ENCODE measurements around the gene C7orf25. TPM values are rescaled to one million over a fixed set of nuclear protein-coding genes. Genes with fewer than 3 reads are reported as not detected.

Gene C7orf25
- total RNA-seq, 1 experiment from 2014 or later: 5.5 TPM

- no peak for ATAC-seq
- Mint-ChIP-seq H3K4me3 (peak overlapping the region; percentile 100), H3K4me1 (peaks cover 12% of the 10 kb centered on the region), H3K36me3 (peaks cover 31% of the 10 kb centered on the region), H3K9me3 (no peaks in the 10 kb centered on the region), H3K27me3 (ENCODE audit: low read depth) (no peaks in the 10 kb centered on the region), H3K27ac (no peak overlapping the region; the same call in 1 of the 2 replicates)
- no peak for DNase-seq (ENCODE audit: low spot score)
- TF ChIP-seq USF2 (CRISPR knock-in tag; IDR thresholded peaks at IDR 0.05) (no peak), NR2C2 (CRISPR knock-in tag; IDR thresholded peaks at IDR 0.05) (no peak), ZNF219 (CRISPR knock-in tag; IDR thresholded peaks at IDR 0.05; ENCODE audit: borderline replicate concordance) (no peak), SMAD3 (CRISPR knock-in tag; IDR thresholded peaks at IDR 0.05; ENCODE audit: borderline replicate concordance) (no peak), CREB1 (CRISPR knock-in tag; IDR thresholded peaks at IDR 0.05) (no peak), IRF2 (CRISPR knock-in tag; IDR thresholded peaks at IDR 0.05; ENCODE audit: borderline replicate concordance, low read depth) (no peak), NFE2L1 (CRISPR knock-in tag; IDR thresholded peaks at IDR 0.05) (no peak), ZNF121 (CRISPR knock-in tag; IDR thresholded peaks at IDR 0.05) (no peak), JAZF1 (CRISPR knock-in tag; IDR thresholded peaks at IDR 0.05) (no peak), ZNF416 (CRISPR knock-in tag; IDR thresholded peaks at IDR 0.05) (no peak), NR1H2 (CRISPR knock-in tag; IDR thresholded peaks at IDR 0.05) (no peak)
- TF ChIP-seq, protein P1, sequence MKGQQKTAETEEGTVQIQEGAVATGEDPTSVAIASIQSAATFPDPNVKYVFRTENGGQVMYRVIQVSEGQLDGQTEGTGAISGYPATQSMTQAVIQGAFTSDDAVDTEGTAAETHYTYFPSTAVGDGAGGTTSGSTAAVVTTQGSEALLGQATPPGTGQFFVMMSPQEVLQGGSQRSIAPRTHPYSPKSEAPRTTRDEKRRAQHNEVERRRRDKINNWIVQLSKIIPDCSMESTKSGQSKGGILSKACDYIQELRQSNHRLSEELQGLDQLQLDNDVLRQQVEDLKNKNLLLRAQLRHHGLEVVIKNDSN (CRISPR knock-in tag; IDR thresholded peaks at IDR 0.05): no peak
- TF ChIP-seq, protein P2, sequence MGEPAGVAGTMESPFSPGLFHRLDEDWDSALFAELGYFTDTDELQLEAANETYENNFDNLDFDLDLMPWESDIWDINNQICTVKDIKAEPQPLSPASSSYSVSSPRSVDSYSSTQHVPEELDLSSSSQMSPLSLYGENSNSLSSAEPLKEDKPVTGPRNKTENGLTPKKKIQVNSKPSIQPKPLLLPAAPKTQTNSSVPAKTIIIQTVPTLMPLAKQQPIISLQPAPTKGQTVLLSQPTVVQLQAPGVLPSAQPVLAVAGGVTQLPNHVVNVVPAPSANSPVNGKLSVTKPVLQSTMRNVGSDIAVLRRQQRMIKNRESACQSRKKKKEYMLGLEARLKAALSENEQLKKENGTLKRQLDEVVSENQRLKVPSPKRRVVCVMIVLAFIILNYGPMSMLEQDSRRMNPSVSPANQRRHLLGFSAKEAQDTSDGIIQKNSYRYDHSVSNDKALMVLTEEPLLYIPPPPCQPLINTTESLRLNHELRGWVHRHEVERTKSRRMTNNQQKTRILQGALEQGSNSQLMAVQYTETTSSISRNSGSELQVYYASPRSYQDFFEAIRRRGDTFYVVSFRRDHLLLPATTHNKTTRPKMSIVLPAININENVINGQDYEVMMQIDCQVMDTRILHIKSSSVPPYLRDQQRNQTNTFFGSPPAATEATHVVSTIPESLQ (CRISPR knock-in tag; IDR thresholded peaks at IDR 0.05): no peak
- TF ChIP-seq, protein P3, sequence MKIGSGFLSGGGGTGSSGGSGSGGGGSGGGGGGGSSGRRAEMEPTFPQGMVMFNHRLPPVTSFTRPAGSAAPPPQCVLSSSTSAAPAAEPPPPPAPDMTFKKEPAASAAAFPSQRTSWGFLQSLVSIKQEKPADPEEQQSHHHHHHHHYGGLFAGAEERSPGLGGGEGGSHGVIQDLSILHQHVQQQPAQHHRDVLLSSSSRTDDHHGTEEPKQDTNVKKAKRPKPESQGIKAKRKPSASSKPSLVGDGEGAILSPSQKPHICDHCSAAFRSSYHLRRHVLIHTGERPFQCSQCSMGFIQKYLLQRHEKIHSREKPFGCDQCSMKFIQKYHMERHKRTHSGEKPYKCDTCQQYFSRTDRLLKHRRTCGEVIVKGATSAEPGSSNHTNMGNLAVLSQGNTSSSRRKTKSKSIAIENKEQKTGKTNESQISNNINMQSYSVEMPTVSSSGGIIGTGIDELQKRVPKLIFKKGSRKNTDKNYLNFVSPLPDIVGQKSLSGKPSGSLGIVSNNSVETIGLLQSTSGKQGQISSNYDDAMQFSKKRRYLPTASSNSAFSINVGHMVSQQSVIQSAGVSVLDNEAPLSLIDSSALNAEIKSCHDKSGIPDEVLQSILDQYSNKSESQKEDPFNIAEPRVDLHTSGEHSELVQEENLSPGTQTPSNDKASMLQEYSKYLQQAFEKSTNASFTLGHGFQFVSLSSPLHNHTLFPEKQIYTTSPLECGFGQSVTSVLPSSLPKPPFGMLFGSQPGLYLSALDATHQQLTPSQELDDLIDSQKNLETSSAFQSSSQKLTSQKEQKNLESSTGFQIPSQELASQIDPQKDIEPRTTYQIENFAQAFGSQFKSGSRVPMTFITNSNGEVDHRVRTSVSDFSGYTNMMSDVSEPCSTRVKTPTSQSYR (CRISPR knock-in tag; IDR thresholded peaks at IDR 0.05): no peak
- TF ChIP-seq, protein P4, sequence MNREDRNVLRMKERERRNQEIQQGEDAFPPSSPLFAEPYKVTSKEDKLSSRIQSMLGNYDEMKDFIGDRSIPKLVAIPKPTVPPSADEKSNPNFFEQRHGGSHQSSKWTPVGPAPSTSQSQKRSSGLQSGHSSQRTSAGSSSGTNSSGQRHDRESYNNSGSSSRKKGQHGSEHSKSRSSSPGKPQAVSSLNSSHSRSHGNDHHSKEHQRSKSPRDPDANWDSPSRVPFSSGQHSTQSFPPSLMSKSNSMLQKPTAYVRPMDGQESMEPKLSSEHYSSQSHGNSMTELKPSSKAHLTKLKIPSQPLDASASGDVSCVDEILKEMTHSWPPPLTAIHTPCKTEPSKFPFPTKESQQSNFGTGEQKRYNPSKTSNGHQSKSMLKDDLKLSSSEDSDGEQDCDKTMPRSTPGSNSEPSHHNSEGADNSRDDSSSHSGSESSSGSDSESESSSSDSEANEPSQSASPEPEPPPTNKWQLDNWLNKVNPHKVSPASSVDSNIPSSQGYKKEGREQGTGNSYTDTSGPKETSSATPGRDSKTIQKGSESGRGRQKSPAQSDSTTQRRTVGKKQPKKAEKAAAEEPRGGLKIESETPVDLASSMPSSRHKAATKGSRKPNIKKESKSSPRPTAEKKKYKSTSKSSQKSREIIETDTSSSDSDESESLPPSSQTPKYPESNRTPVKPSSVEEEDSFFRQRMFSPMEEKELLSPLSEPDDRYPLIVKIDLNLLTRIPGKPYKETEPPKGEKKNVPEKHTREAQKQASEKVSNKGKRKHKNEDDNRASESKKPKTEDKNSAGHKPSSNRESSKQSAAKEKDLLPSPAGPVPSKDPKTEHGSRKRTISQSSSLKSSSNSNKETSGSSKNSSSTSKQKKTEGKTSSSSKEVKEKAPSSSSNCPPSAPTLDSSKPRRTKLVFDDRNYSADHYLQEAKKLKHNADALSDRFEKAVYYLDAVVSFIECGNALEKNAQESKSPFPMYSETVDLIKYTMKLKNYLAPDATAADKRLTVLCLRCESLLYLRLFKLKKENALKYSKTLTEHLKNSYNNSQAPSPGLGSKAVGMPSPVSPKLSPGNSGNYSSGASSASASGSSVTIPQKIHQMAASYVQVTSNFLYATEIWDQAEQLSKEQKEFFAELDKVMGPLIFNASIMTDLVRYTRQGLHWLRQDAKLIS (CRISPR knock-in tag; IDR thresholded peaks at IDR 0.05; ENCODE audit: borderline replicate concordance): no peak
- TF ChIP-seq, protein P5, sequence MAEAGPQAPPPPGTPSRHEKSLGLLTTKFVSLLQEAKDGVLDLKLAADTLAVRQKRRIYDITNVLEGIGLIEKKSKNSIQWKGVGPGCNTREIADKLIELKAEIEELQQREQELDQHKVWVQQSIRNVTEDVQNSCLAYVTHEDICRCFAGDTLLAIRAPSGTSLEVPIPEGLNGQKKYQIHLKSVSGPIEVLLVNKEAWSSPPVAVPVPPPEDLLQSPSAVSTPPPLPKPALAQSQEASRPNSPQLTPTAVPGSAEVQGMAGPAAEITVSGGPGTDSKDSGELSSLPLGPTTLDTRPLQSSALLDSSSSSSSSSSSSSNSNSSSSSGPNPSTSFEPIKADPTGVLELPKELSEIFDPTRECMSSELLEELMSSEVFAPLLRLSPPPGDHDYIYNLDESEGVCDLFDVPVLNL (CRISPR knock-in tag; IDR thresholded peaks at IDR 0.05; ENCODE audit: borderline replicate concordance, low read depth): no peak
- ChIA-PET CTCF (interaction anchor here (1.1 kb wide), 1 partner anchor 174 kb away, joined by 6 read pairs; no protein-coding TSS in a partner anchor), POLR2A (no interaction called here)
These were observed 22.4 kb upstream of the C7orf25 start for GRCh38 chr7:42934291-42934690.
